Keratinocyte (primary cell): Measurements from ENCODE around the gene RYR2. TPM values are rescaled to one million over a fixed set of nuclear protein-coding genes. Genes with fewer than 3 reads are reported as not detected.

Source experiments
- DNase-seq: peaks from one replicate; pipeline ENCODE4 v3.0.0-alpha.2; 2011; ENCODE audit warnings: low read depth, missing footprints, low spot score
- FAIRE-seq: peaks from 2 replicates; lab custom pipeline; 2011; peaks lifted over from hg19 to GRCh38; lab: Jason Lieb, UNC
- H2AFZ ChIP-seq: 2 replicates; pipeline ENCODE4 v1.6.0; 2012; ENCODE audit warnings: low read length, control low read depth, inconsistent platforms; ENCODE audit not compliant: control insufficient read depth
- H3K27ac ChIP-seq: 2 replicates; pipeline ENCODE4 v1.5.1; 2011; ENCODE audit warnings: low read length; ENCODE audit not compliant: control insufficient read depth, insufficient read depth
- H3K27me3 ChIP-seq: 3 replicates; pipeline ENCODE4 v1.6.0; 2011; ENCODE audit warnings: low read length; ENCODE audit not compliant: control insufficient read depth, insufficient read depth; ENCODE audit errors: extremely low read depth
- H3K36me3 ChIP-seq, 2 experiments: 2 replicates in 1 of 2; 3 replicates in 1 of 2; pipeline ENCODE4 v1.5.1; 2011; ENCODE audit warnings: low read length in 2 of 2, mild to moderate bottlenecking in 1 of 2; ENCODE audit not compliant: control insufficient read depth in 2 of 2, insufficient read depth in 2 of 2; ENCODE audit errors: extremely low read depth in 1 of 2
- H3K4me1 ChIP-seq: 3 replicates; pipeline ENCODE4 v1.5.1; 2011; ENCODE audit warnings: low read length; ENCODE audit not compliant: control insufficient read depth, insufficient read depth; ENCODE audit errors: extremely low read depth
- H3K4me2 ChIP-seq: 3 replicates; pipeline ENCODE4 v1.6.0; 2011; ENCODE audit warnings: low read depth, low read length; ENCODE audit not compliant: control insufficient read depth, insufficient read depth; ENCODE audit errors: extremely low read depth
- H3K4me3 ChIP-seq, 3 experiments: fragments of 200-600 bp in 1 of 3; sonication (generic) in 1 of 3; 2 replicates in 2 of 3; 3 replicates in 1 of 3; pipeline ENCODE4 v1.5.1; 2011 to 2016; ENCODE audit warnings: low read length in 3 of 3, mild to moderate bottlenecking in 3 of 3, control low read depth in 2 of 3, inconsistent platforms in 1 of 3, low read depth in 1 of 3, mixed read lengths in 1 of 3, mixed run types in 1 of 3, moderate library complexity in 1 of 3; ENCODE audit not compliant: control insufficient read depth in 2 of 3, insufficient read depth in 2 of 3; ENCODE audit errors: extremely low read depth in 1 of 3
- H3K79me2 ChIP-seq: 2 replicates; pipeline ENCODE4 v1.6.0; 2012; ENCODE audit warnings: low read length; ENCODE audit not compliant: control insufficient read depth, insufficient read depth
- H3K9ac ChIP-seq: 3 replicates; pipeline ENCODE4 v1.6.0; 2011; ENCODE audit warnings: low read length; ENCODE audit not compliant: control insufficient read depth, insufficient read depth; ENCODE audit errors: extremely low read depth
- H3K9me1 ChIP-seq: 3 replicates; pipeline ENCODE4 v1.6.0; 2011; ENCODE audit warnings: low read length; ENCODE audit not compliant: control insufficient read depth, insufficient read depth; ENCODE audit errors: extremely low read depth
- H3K9me3 ChIP-seq: 2 replicates; pipeline ENCODE4 v1.5.1; 2012; ENCODE audit warnings: low read depth, low read length; ENCODE audit not compliant: control insufficient read depth
- H4K20me1 ChIP-seq: 3 replicates; pipeline ENCODE4 v1.6.0; 2011; ENCODE audit warnings: low read length; ENCODE audit not compliant: control insufficient read depth, insufficient read depth; ENCODE audit errors: extremely low read depth
- EZH2 ChIP-seq: IDR thresholded peaks from one replicate; pipeline ENCODE4 v1.6.1; 2012; ENCODE audit warnings: inconsistent platforms, mild to moderate bottlenecking, low read length, moderate library complexity
- dilution Hi-C: fragments of 300-500 bp; cut with MboI; formaldehyde crosslinking; loops from one replicate; pipeline ENCODE4 v1.7.0; 2020; ENCODE audit warnings: low sequenced_read_pairs; ENCODE audit not compliant: extremely low pct_ligation_motif_present
- polyA plus RNA-seq, 5 experiments: library from polyadenylated mRNA; depleted of rRNA in 3 of 5; stranded (reverse) in 3 of 5; stranded (forward) in 1 of 5; unstranded in 1 of 5; fragments of >200 nt; gene quantifications; 1 replicate in 1 of 5; 2 replicates in 3 of 5; 3 replicates in 1 of 5; pipeline versions ENCODE4 v1.2.1 to v1.2.3, GENCODE V29; 2011 to 2012; ENCODE audit warnings: missing spikeins in 2 of 5, low read depth in 1 of 5, low replicate concordance in 1 of 5
- TF ChIP-seq, protein P1 (sequence below), 3 experiments: IDR thresholded peaks in 1 of 3; conservative IDR thresholded peaks in 1 of 3; optimal IDR thresholded peaks in 1 of 3; 2 replicates in 2 of 3; 3 replicates in 1 of 3; pipeline versions ENCODE3 to v1.5.1; 2011; ENCODE audit warnings: low read length in 3 of 3, mild to moderate bottlenecking in 3 of 3, moderate library complexity in 2 of 3, control low read depth in 1 of 3, inconsistent platforms in 1 of 3; ENCODE audit not compliant: insufficient read depth in 2 of 3; ENCODE audit errors: extremely low read depth in 1 of 3

RYR2 gene
- polyA plus RNA-seq, 1 donor (not counting 4 experiments of a cell fraction or from before 2014, with no cell fraction given): 0.05 TPM

- no peak overlapping the region for H3K4me3 ChIP-seq
- H3K4me2 ChIP-seq: no peak overlapping the region
Observed at GRCh38 chr1:237171454-237172117, 129.6 kb downstream of the RYR2 start.

DNA sequence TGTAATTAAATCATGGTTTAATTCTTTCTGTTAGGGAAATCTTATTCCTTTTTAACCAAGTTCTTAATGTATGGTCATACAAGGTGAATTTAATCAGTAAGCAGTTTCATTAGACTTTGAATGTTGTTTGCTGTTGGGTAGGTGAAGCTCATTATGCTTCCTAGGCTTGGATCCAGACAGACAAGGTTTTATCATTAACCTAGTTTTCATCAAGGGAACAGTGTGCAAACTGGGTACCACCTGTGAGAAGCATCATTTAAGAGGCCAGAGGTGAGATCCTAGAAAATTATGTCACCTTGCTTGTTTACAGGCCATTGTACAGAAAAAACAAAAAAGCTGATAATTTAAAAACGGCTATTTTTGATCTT, 130.1 kb downstream of the RYR2 start:
- Histone ChIP-seq H2AFZ (no peak overlapping the region), H3K27me3 (no peaks in the 10 kb centered on the region), H3K9me1 (no peaks in the 10 kb centered on the region), H3K79me2 (no peaks in the 10 kb centered on the region), H3K4me2 (no peak overlapping the region), H3K4me3 (no peak overlapping the region), H3K27ac (no peak overlapping the region), H3K4me1 (no peaks in the 10 kb centered on the region), H3K9me3 (no peaks in the 10 kb centered on the region), H3K9ac (no peak overlapping the region), H3K36me3 (no peaks in the 10 kb centered on the region), H4K20me1 (no peaks in the 10 kb centered on the region)
- dilution Hi-C loops: no loop called here
- no peak for TF ChIP-seq EZH2
- TF ChIP-seq, protein P1, sequence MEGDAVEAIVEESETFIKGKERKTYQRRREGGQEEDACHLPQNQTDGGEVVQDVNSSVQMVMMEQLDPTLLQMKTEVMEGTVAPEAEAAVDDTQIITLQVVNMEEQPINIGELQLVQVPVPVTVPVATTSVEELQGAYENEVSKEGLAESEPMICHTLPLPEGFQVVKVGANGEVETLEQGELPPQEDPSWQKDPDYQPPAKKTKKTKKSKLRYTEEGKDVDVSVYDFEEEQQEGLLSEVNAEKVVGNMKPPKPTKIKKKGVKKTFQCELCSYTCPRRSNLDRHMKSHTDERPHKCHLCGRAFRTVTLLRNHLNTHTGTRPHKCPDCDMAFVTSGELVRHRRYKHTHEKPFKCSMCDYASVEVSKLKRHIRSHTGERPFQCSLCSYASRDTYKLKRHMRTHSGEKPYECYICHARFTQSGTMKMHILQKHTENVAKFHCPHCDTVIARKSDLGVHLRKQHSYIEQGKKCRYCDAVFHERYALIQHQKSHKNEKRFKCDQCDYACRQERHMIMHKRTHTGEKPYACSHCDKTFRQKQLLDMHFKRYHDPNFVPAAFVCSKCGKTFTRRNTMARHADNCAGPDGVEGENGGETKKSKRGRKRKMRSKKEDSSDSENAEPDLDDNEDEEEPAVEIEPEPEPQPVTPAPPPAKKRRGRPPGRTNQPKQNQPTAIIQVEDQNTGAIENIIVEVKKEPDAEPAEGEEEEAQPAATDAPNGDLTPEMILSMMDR (optimal IDR thresholded peaks at IDR 0.05 in 1 of 3, IDR thresholded peaks at IDR 0.05 in 1 of 3, conservative IDR thresholded peaks at IDR 0.05 in 1 of 3; ENCODE audit: extremely low read depth in 1 of 3, insufficient read depth in 2 of 3, low read length in 3 of 3): no peak
- FAIRE-seq (no peak), DNase-seq (no peak)

More at GRCh38 chr1:237171454-237172117, 129.6 kb downstream of the RYR2 start:
- dilution Hi-C loops: no loop called here
- H2AFZ ChIP-seq: no peak overlapping the region
- no peaks in the 10 kb centered on the region for H3K9me1 ChIP-seq
- H3K4me1 ChIP-seq: no peaks in the 10 kb centered on the region
- H3K36me3 ChIP-seq: no peaks in the 10 kb centered on the region
- no peaks in the 10 kb centered on the region for H3K9me3 ChIP-seq
- H3K9ac ChIP-seq: no peak overlapping the region
- no peaks in the 10 kb centered on the region for H3K27me3 ChIP-seq
- no peak overlapping the region for H3K27ac ChIP-seq
- no peaks in the 10 kb centered on the region for H3K79me2 ChIP-seq
- FAIRE-seq (no peak), DNase-seq (no peak)
- TF ChIP-seq, protein P1 (optimal IDR thresholded peaks at IDR 0.05 in 1 of 3, IDR thresholded peaks at IDR 0.05 in 1 of 3, conservative IDR thresholded peaks at IDR 0.05 in 1 of 3; ENCODE audit: extremely low read depth in 1 of 3, insufficient read depth in 2 of 3, low read length in 3 of 3): no peak
- TF ChIP-seq EZH2: no peak
- no peaks in the 10 kb centered on the region for H4K20me1 ChIP-seq
